Chondrocyte (in vitro differentiated cells): ENCODE results near the gene COX8C. TPM values are rescaled to one million over a fixed set of nuclear protein-coding genes. Genes with fewer than 3 reads are reported as not detected.

Source experiments
- DNase-seq: peaks from one replicate; pipeline ENCODE4 v3.0.0; 2021; ENCODE audit warnings: mixed read lengths, low spot score
- H3K27ac Mint-ChIP-seq: one replicate; pipeline ENCODE4 v1.8.0; 2021; ENCODE audit warnings: mild to moderate bottlenecking, moderate library complexity, mixed read lengths; ENCODE audit not compliant: unreplicated experiment
- H3K27me3 Mint-ChIP-seq: 2 replicates; pipeline ENCODE4 v1.8.0; 2021; ENCODE audit warnings: low read depth, mixed read lengths
- H3K36me3 Mint-ChIP-seq: 2 replicates; pipeline ENCODE4 v1.8.0; 2021; ENCODE audit warnings: low read depth, mixed read lengths
- H3K4me1 Mint-ChIP-seq: 2 replicates; pipeline ENCODE4 v1.8.0; 2021; ENCODE audit warnings: low read depth, mild to moderate bottlenecking, mixed read lengths
- H3K4me3 Mint-ChIP-seq: one replicate; pipeline ENCODE4 v1.8.0; 2021; ENCODE audit warnings: mild to moderate bottlenecking, moderate library complexity, mixed read lengths; ENCODE audit not compliant: unreplicated experiment
- H3K9me3 Mint-ChIP-seq: 2 replicates; pipeline ENCODE4 v1.8.0; 2021; ENCODE audit warnings: low read depth, mixed read lengths
- CTCF ChIP-seq: fragments of 200-600 bp; sonication (generic); IDR thresholded peaks from 2 replicates; pipeline ENCODE4 v1.5.0; 2021; ENCODE audit warnings: antibody characterized with exemption, mild to moderate bottlenecking, moderate library complexity
- total RNA-seq: library from RNA; stranded (reverse); gene quantifications from 3 replicates; pipeline ENCODE4 v1.2.1, GENCODE V29; 2021

The COX8C gene
- total RNA-seq, 1 donor from 2014 or later = not detected

GRCh38 chr14:93322929-93323599, 23.9 kb upstream of the COX8C start:
- Mint-ChIP-seq H3K27ac (peak overlapping the region; percentile 27), H3K9me3 (no peaks in the 10 kb centered on the region), H3K4me3 (no peak overlapping the region), H3K27me3 (no peaks in the 10 kb centered on the region), H3K4me1 (peaks cover 39% of the 10 kb centered on the region), H3K36me3 (no peaks in the 10 kb centered on the region)
- no peak for DNase-seq
- no peak for TF ChIP-seq CTCF

GRCh38 chr14:93323600-93324174, 23.3 kb upstream of the COX8C start:
- TF ChIP-seq CTCF = no peak
- Mint-ChIP-seq H3K36me3 (no peaks in the 10 kb centered on the region), H3K9me3 (no peaks in the 10 kb centered on the region), H3K27ac (peak overlapping the region; percentile 27), H3K4me1 (peaks cover 33% of the 10 kb centered on the region), H3K27me3 (no peaks in the 10 kb centered on the region), H3K4me3 (no peak overlapping the region)
- DNase-seq = no peak

- DNase-seq = no peak
- Mint-ChIP-seq H3K9me3 (no peaks in the 10 kb centered on the region), H3K27ac (no peak overlapping the region), H3K27me3 (no peaks in the 10 kb centered on the region), H3K4me3 (no peak overlapping the region), H3K36me3 (no peaks in the 10 kb centered on the region), H3K4me1 (peaks cover 38% of the 10 kb centered on the region)
- no peak for TF ChIP-seq CTCF
Observed at GRCh38 chr14:93326196-93326595, 20.8 kb upstream of the COX8C start.

- no peak for DNase-seq
Observed at GRCh38 chr14:93328546-93328945, 18.4 kb upstream of the COX8C start.

More at GRCh38 chr14:93328546-93328945, 18.4 kb upstream of the COX8C start:
- Mint-ChIP-seq H3K27me3 (no peaks in the 10 kb centered on the region), H3K9me3 (no peaks in the 10 kb centered on the region), H3K4me1 (peaks cover 41% of the 10 kb centered on the region), H3K27ac (no peak overlapping the region), H3K36me3 (no peaks in the 10 kb centered on the region), H3K4me3 (no peak overlapping the region)
- TF ChIP-seq CTCF = no peak
